Panc1 (cell line): ENCODE measurements around the gene RNF125.

Experiments used
- TF ChIP-seq, protein P1 (sequence below): fragments of 450-650 bp; IDR thresholded peaks from 2 replicates; pipeline ENCODE4 v1.5.1; 2017; ENCODE audit warnings: mild to moderate bottlenecking
- TF ChIP-seq, protein P2 (sequence below), 2 experiments: IDR thresholded peaks; 2 replicates each; pipeline ENCODE4 v1.6.1; 2011 to 2012; ENCODE audit warnings: low read depth in 2 of 2, control low read depth in 1 of 2, low read length in 1 of 2, mild to moderate bottlenecking in 1 of 2, moderate library complexity in 1 of 2; ENCODE audit not compliant: insufficient read depth in 1 of 2

DNA sequence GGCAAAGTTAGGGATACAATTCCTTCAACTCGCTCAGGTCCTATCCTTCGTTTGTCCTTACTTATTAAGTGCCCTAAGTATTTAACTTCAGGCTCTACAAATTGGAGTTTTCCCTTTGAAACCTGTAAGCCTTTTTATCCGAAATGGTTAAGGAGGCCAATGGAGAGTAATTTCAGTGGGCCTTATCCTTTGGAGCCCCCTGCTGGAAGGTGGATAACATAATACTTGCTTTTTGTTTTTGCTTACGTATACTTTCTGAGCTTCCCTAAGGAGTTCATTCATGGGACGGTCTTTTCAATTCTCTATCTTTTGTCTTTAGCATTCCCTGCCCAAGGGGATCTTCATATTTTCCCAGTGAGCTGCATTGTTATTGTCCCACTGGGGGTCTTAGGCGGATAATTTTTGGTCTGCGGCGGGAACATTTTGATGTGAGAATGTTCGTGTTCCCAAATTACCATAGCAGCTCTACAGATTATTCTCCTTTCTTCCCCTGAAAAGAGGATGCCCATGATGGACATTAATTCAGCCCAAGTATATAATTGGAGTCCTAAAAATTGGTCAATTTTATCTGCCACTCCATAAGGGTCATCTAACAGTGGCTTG, 41.3 kb upstream of the RNF125 start:
- TF ChIP-seq, protein P1, sequence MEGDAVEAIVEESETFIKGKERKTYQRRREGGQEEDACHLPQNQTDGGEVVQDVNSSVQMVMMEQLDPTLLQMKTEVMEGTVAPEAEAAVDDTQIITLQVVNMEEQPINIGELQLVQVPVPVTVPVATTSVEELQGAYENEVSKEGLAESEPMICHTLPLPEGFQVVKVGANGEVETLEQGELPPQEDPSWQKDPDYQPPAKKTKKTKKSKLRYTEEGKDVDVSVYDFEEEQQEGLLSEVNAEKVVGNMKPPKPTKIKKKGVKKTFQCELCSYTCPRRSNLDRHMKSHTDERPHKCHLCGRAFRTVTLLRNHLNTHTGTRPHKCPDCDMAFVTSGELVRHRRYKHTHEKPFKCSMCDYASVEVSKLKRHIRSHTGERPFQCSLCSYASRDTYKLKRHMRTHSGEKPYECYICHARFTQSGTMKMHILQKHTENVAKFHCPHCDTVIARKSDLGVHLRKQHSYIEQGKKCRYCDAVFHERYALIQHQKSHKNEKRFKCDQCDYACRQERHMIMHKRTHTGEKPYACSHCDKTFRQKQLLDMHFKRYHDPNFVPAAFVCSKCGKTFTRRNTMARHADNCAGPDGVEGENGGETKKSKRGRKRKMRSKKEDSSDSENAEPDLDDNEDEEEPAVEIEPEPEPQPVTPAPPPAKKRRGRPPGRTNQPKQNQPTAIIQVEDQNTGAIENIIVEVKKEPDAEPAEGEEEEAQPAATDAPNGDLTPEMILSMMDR = peak; percentile 45; the same call in 1 of the 2 replicates
- TF ChIP-seq, protein P2, sequence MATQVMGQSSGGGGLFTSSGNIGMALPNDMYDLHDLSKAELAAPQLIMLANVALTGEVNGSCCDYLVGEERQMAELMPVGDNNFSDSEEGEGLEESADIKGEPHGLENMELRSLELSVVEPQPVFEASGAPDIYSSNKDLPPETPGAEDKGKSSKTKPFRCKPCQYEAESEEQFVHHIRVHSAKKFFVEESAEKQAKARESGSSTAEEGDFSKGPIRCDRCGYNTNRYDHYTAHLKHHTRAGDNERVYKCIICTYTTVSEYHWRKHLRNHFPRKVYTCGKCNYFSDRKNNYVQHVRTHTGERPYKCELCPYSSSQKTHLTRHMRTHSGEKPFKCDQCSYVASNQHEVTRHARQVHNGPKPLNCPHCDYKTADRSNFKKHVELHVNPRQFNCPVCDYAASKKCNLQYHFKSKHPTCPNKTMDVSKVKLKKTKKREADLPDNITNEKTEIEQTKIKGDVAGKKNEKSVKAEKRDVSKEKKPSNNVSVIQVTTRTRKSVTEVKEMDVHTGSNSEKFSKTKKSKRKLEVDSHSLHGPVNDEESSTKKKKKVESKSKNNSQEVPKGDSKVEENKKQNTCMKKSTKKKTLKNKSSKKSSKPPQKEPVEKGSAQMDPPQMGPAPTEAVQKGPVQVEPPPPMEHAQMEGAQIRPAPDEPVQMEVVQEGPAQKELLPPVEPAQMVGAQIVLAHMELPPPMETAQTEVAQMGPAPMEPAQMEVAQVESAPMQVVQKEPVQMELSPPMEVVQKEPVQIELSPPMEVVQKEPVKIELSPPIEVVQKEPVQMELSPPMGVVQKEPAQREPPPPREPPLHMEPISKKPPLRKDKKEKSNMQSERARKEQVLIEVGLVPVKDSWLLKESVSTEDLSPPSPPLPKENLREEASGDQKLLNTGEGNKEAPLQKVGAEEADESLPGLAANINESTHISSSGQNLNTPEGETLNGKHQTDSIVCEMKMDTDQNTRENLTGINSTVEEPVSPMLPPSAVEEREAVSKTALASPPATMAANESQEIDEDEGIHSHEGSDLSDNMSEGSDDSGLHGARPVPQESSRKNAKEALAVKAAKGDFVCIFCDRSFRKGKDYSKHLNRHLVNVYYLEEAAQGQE (IDR thresholded peaks at IDR 0.05; ENCODE audit: insufficient read depth in 1 of 2, low read depth in 2 of 2, low read length in 1 of 2) = no peak
